SK-N-MC (cell line): ENCODE results near the gene TNFAIP8.
"Not testable (repeated sequence)": the region's sequence is repeated elsewhere in the genome, so short reads cannot be mapped to it uniquely, and the experiment has no call there.

Source experiments
- DNase-seq: peaks from one replicate; pipeline ENCODE4 v3.0.0-alpha.2; 2011; ENCODE audit warnings: low read depth, low spot score
- H3K27ac ChIP-seq: fragments of 200-600 bp; sonication (generic); 2 replicates; pipeline ENCODE4 v1.5.1; 2016; ENCODE audit warnings: mixed run types
- H3K36me3 ChIP-seq: fragments of 200-600 bp; sonication (generic); 2 replicates; pipeline ENCODE4 v1.6.1; 2017; ENCODE audit warnings: antibody characterized with exemption, low read length, mixed read lengths; ENCODE audit not compliant: insufficient read depth
- H3K4me3 ChIP-seq: fragments of 200-600 bp; sonication (generic); 2 replicates; pipeline ENCODE4 v1.5.1; 2016
- H3K9ac ChIP-seq: fragments of 200-600 bp; sonication (generic); 2 replicates; pipeline ENCODE4 v1.8.0; 2017; ENCODE audit warnings: mixed run types, mixed read lengths; ENCODE audit not compliant: insufficient read length
- H3K9me3 ChIP-seq: fragments of 200-600 bp; sonication (generic); 2 replicates; pipeline ENCODE4 v1.6.1; 2017; ENCODE audit warnings: low read depth, mild to moderate bottlenecking, antibody characterized with exemption, low read length, moderate library complexity, mixed read lengths
- EZH2 ChIP-seq: fragments of 200-600 bp; sonication (generic); IDR thresholded peaks from one replicate; pipeline ENCODE4 v1.6.1; 2017; ENCODE audit warnings: antibody characterized with exemption
- FOXP2 ChIP-seq: optimal IDR thresholded peaks from 2 replicates; pipeline ENCODE3; 2011; ENCODE audit warnings: mild to moderate bottlenecking, moderate library complexity; ENCODE audit not compliant: insufficient read depth; ENCODE audit errors: extremely low read length, control extremely low read depth
- POLR2AphosphoS5 ChIP-seq: IDR thresholded peaks from 2 replicates; pipeline ENCODE4 v1.6.1; 2012; ENCODE audit warnings: mild to moderate bottlenecking, low read depth, low read length, borderline replicate concordance

TNFAIP8 gene

DNA sequence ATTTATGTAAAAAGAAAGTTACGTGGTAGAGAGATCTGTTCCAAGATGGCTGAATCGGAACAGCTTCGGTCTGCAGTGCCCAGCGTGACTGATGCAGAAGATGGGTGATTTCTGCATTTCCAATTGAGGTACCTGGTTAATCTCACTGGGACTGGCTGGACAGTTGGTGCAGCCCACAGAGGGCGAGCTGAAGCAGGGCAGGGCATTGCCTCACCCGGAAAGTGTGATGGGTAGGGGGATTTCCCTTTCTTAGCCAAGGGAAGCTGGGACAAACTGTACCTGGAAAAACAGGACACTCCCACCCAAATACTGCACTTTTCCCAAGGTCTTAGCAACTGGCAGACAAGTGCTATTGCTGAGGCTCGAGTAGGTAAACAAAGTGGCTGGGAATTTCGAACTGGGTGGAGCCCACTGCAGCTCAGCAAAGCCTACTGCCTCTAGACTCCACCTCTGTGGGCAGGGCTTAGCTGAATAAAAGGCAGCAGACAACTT lies 83.4 kb downstream of the TNFAIP8 start:
- no peaks in the 10 kb centered on the region for H3K9me3 ChIP-seq
- H3K27ac ChIP-seq: no peak overlapping the region
- no peak for DNase-seq
- H3K4me3 ChIP-seq: no peak overlapping the region
- H3K36me3 ChIP-seq: no peaks in the 10 kb centered on the region
- H3K9ac ChIP-seq: no peak overlapping the region
- TF ChIP-seq EZH2: no peak
- no peak for TF ChIP-seq FOXP2
- no peak for TF ChIP-seq POLR2AphosphoS5

GRCh38 chr5:119439632-119440031 lies 83.8 kb downstream of the TNFAIP8 start:
- not testable (repeated sequence) for H3K27ac ChIP-seq, H3K36me3 ChIP-seq

DNA sequence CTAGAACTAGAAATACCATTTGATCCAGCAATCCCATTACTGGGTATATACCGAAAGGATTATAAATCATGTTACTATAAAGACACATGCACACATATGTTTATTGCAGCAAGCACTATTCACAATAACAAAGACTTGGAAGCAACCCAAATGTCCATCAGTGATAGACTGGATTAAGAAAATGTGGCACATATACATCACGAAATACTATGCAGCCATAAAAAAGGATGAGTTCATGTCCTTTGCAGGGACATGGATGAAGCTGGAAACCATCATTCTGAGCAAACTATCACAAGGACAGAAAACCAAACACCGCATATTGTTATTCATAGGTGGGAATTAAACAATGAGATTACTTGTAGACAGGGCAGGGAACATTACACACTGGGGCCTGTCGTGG lies 88.8 kb downstream of the TNFAIP8 start:
- DNase-seq, H3K9ac ChIP-seq: not testable (repeated sequence)

More at GRCh38 chr5:119439632-119440031, 83.8 kb downstream of the TNFAIP8 start:
- not testable (repeated sequence) for H3K4me3 ChIP-seq, DNase-seq, H3K9ac ChIP-seq, H3K9me3 ChIP-seq

GRCh38 chr5:119445544-119445943 lies 89.7 kb downstream of the TNFAIP8 start:
- no peak for DNase-seq
- H3K9ac ChIP-seq: no peak overlapping the region
- H3K9me3 ChIP-seq: no peaks in the 10 kb centered on the region
- H3K36me3 ChIP-seq: no peaks in the 10 kb centered on the region
- no peak for TF ChIP-seq POLR2AphosphoS5
- TF ChIP-seq EZH2: no peak
- no peak for TF ChIP-seq FOXP2
- no peak overlapping the region for H3K4me3 ChIP-seq
- H3K27ac ChIP-seq: no peak overlapping the region

More for the DNA sequence above, 88.8 kb downstream of the TNFAIP8 start:
- H3K36me3 ChIP-seq, H3K27ac ChIP-seq, H3K4me3 ChIP-seq, H3K9me3 ChIP-seq: not testable (repeated sequence)
